RPMI8226 (cell line): ENCODE results near the gene RNF144A.
A peak's percentile ranks its signal among the peaks of the same experiment; 100 is the strongest.
"Not testable (repeated sequence)": the region's sequence is repeated elsewhere in the genome, so short reads cannot be mapped to it uniquely, and the experiment has no call there.

Source experiments
- DNase-seq: peaks from one replicate; pipeline ENCODE4 v3.0.0-alpha.2; 2015

Gene RNF144A

GRCh38 chr2:6973895-6974545 lies 56.8 kb downstream of the RNF144A start:
- no peak for DNase-seq

- no peak for DNase-seq
Observed at GRCh38 chr2:6975988-6976387, 58.8 kb downstream of the RNF144A start.

GRCh38 chr2:6977113-6977741 lies 60.0 kb downstream of the RNF144A start:
- no peak for DNase-seq

- no peak for DNase-seq
Observed at GRCh38 chr2:6977786-6978185, 60.6 kb downstream of the RNF144A start.

- no peak for DNase-seq
Observed at GRCh38 chr2:6978991-6979390, 61.8 kb downstream of the RNF144A start.

- DNase-seq = no peak
Observed at GRCh38 chr2:6982449-6982848, 65.2 kb downstream of the RNF144A start.

GRCh38 chr2:6982934-6983589 lies 65.8 kb downstream of the RNF144A start:
- DNase-seq = no peak

GRCh38 chr2:6986301-6986911 lies 69.2 kb downstream of the RNF144A start:
- no peak for DNase-seq

GRCh38 chr2:6986912-6987361 lies 69.7 kb downstream of the RNF144A start:
- no peak for DNase-seq

- no peak for DNase-seq
Observed at GRCh38 chr2:6990871-6991270, 73.7 kb downstream of the RNF144A start.

GRCh38 chr2:6992794-6993228 lies 75.6 kb downstream of the RNF144A start:
- DNase-seq = no peak

GRCh38 chr2:6993229-6993640 lies 76.0 kb downstream of the RNF144A start:
- DNase-seq = no peak

GRCh38 chr2:6993936-6994335 lies 76.7 kb downstream of the RNF144A start:
- DNase-seq = no peak

- no peak for DNase-seq
Observed at GRCh38 chr2:6994536-6995128, 77.4 kb downstream of the RNF144A start.

GRCh38 chr2:6995391-6996097 lies 78.3 kb downstream of the RNF144A start:
- no peak for DNase-seq

GRCh38 chr2:6999211-6999877 lies 82.1 kb downstream of the RNF144A start:
- no peak for DNase-seq

GRCh38 chr2:7001395-7001794 lies 84.2 kb downstream of the RNF144A start:
- DNase-seq = not testable (repeated sequence)

- DNase-seq = no peak
Observed at GRCh38 chr2:7003895-7004294, 86.7 kb downstream of the RNF144A start.

GRCh38 chr2:7004636-7005035 lies 87.4 kb downstream of the RNF144A start:
- DNase-seq = no peak

GRCh38 chr2:7007488-7007845 lies 90.3 kb downstream of the RNF144A start:
- DNase-seq = no peak

GRCh38 chr2:7007846-7008741 lies 90.9 kb downstream of the RNF144A start:
- peak; percentile 88 for DNase-seq
